ENCODE results near the gene SHISAL2A. TPM values are rescaled to one million over a fixed set of nuclear protein-coding genes. Genes with fewer than 3 reads are reported as not detected.
A peak's percentile ranks its signal among the peaks of the same experiment; 100 is the strongest.

SHISAL2A gene
- polyA plus RNA-seq (ENCODE audit: low read depth in 6 of 6): 10 to 100 TPM in 5 of 6 donors, 1 to 10 TPM in 1; 7.4 to 19.6 (median 15.7) TPM

- ATAC-seq (ENCODE audit: low read depth in 2 of 2): peak; percentile 20 to 32
- Mint-ChIP-seq H3K27ac (peak within 1 kb of the TSS; percentile 96 to 99 (median 98)), H3K4me3 (peak within 1 kb of the TSS; percentile 88 to 100 (median 95)), H3K4me1 (peaks cover 58 to 82% (median 65%) of the 10 kb centered on the region in 3 donors), H3K9me3 (no peaks in the 10 kb centered on the region), H3K36me3 (peaks cover 0 to 6% of the 10 kb centered on the region in 2 donors), H3K27me3 (no peaks in the 10 kb centered on the region)
- peak; percentile 79 for DNase-seq
Observed at GRCh38 chr1:52632732-52633290, at the start of gene SHISAL2A. SHISAL2A (plus strand) TSS chr1:52633168; CDS start chr1:52633494, 326 bp downstream.

- ATAC-seq (ENCODE audit: low read depth in 2 of 2) (no peak), DNase-seq (no peak)
- no peak overlapping the region for H3K4me3 Mint-ChIP-seq
- H3K36me3 Mint-ChIP-seq: no peaks in the 10 kb centered on the region
- no peaks in the 10 kb centered on the region for H3K27me3 Mint-ChIP-seq
- H3K4me1 Mint-ChIP-seq: peaks cover 11 to 29% (median 14%) of the 10 kb centered on the region in 3 donors
- no peak overlapping the region for H3K27ac Mint-ChIP-seq
- H3K9me3 Mint-ChIP-seq: no peaks in the 10 kb centered on the region
Observed at GRCh38 chr1:52585474-52585873, 47.5 kb upstream of the SHISAL2A start.

- H3K36me3 Mint-ChIP-seq: no peaks in the 10 kb centered on the region
- H3K27me3 Mint-ChIP-seq: no peaks in the 10 kb centered on the region
- no peak overlapping the region for H3K27ac Mint-ChIP-seq
- no peak overlapping the region for H3K4me3 Mint-ChIP-seq
- no peak for DNase-seq
- no peaks in the 10 kb centered on the region for H3K9me3 Mint-ChIP-seq
- ATAC-seq (ENCODE audit: low read depth in 2 of 2): no peak
- H3K4me1 Mint-ChIP-seq: peaks cover 19 to 37% (median 21%) of the 10 kb centered on the region in 3 donors
Observed at GRCh38 chr1:52588027-52588426, 44.9 kb upstream of the SHISAL2A start.

GRCh38 chr1:52588535-52588934 lies 44.4 kb upstream of the SHISAL2A start:
- H3K27ac Mint-ChIP-seq: no peak overlapping the region
- H3K4me3 Mint-ChIP-seq: no peak overlapping the region
- DNase-seq (no peak), ATAC-seq (ENCODE audit: low read depth in 2 of 2) (peak; percentile 40 to 43)
- no peaks in the 10 kb centered on the region for H3K27me3 Mint-ChIP-seq
- no peaks in the 10 kb centered on the region for H3K9me3 Mint-ChIP-seq
- peaks cover 24 to 41% (median 25%) of the 10 kb centered on the region in 3 donors for H3K4me1 Mint-ChIP-seq
- H3K36me3 Mint-ChIP-seq: no peaks in the 10 kb centered on the region

GRCh38 chr1:52590266-52590665 lies 42.7 kb upstream of the SHISAL2A start:
- peak overlapping the region in 2 of 6 donors; percentile 41 to 56 for H3K27ac Mint-ChIP-seq
- H3K9me3 Mint-ChIP-seq: no peaks in the 10 kb centered on the region

GRCh38 chr1:52592637-52593323 lies 40.2 kb upstream of the SHISAL2A start:
- H3K27ac Mint-ChIP-seq: peak overlapping the region in 5 of 6 donors; percentile 52 to 87 (median 68)
- DNase-seq: peak; percentile 29

More at GRCh38 chr1:52590266-52590665, 42.7 kb upstream of the SHISAL2A start:
- Mint-ChIP-seq H3K4me1 (peaks cover 22 to 52% (median 29%) of the 10 kb centered on the region in 3 donors), H3K4me3 (peak overlapping the region in 1 of 8 donors; percentile 12), H3K27me3 (no peaks in the 10 kb centered on the region), H3K36me3 (no peaks in the 10 kb centered on the region)
- no peak for DNase-seq
- ATAC-seq (ENCODE audit: low read depth in 2 of 2): no peak

GRCh38 chr1:52593495-52593894 lies 39.5 kb upstream of the SHISAL2A start:
- DNase-seq (no peak), ATAC-seq (ENCODE audit: low read depth in 2 of 2) (no peak)
- Mint-ChIP-seq H3K27me3 (no peaks in the 10 kb centered on the region), H3K36me3 (no peaks in the 10 kb centered on the region), H3K27ac (peak overlapping the region in 1 of 6 donors; percentile 2), H3K4me1 (peaks cover 23 to 42% (median 30%) of the 10 kb centered on the region in 3 donors), H3K4me3 (no peak overlapping the region), H3K9me3 (no peaks in the 10 kb centered on the region)

More at GRCh38 chr1:52592637-52593323, 40.2 kb upstream of the SHISAL2A start:
- Mint-ChIP-seq H3K36me3 (no peaks in the 10 kb centered on the region), H3K9me3 (no peaks in the 10 kb centered on the region), H3K4me1 (peaks cover 26 to 48% (median 29%) of the 10 kb centered on the region in 3 donors), H3K27me3 (no peaks in the 10 kb centered on the region), H3K4me3 (peak overlapping the region in 7 of 8 donors; percentile 5 to 72 (median 39))
- peak; percentile 86 to 89 for ATAC-seq (ENCODE audit: low read depth in 2 of 2)

- H3K27ac Mint-ChIP-seq: peak overlapping the region in 3 of 6 donors; percentile 4 to 78 (median 67)
- H3K27me3 Mint-ChIP-seq: no peaks in the 10 kb centered on the region
- H3K4me3 Mint-ChIP-seq: no peak overlapping the region
- ATAC-seq (ENCODE audit: low read depth in 2 of 2): no peak
- H3K4me1 Mint-ChIP-seq: peaks cover 19 to 34% (median 24%) of the 10 kb centered on the region in 3 donors
- no peaks in the 10 kb centered on the region for H3K36me3 Mint-ChIP-seq
- no peak for DNase-seq
- H3K9me3 Mint-ChIP-seq: peaks cover 0 to 1% (median 0%) of the 10 kb centered on the region in 7 donors
Observed at GRCh38 chr1:52595061-52595460, 37.9 kb upstream of the SHISAL2A start.

- Mint-ChIP-seq H3K27me3 (no peaks in the 10 kb centered on the region), H3K4me1 (peaks cover 24 to 33% (median 26%) of the 10 kb centered on the region in 3 donors), H3K9me3 (peaks cover 0 to 1% (median 0%) of the 10 kb centered on the region in 7 donors), H3K4me3 (peak overlapping the region in 1 of 8 donors; percentile 67), H3K36me3 (no peaks in the 10 kb centered on the region), H3K27ac (peak overlapping the region in 1 of 6 donors; percentile 6)
- ATAC-seq (ENCODE audit: low read depth in 2 of 2) (no peak), DNase-seq (no peak)
Observed at GRCh38 chr1:52597912-52598311, 35.1 kb upstream of the SHISAL2A start.

GRCh38 chr1:52598729-52599128 lies 34.2 kb upstream of the SHISAL2A start:
- ATAC-seq (ENCODE audit: low read depth in 2 of 2) (no peak), DNase-seq (no peak)
- Mint-ChIP-seq H3K4me3 (peak overlapping the region in 1 of 8 donors; percentile 78), H3K36me3 (no peaks in the 10 kb centered on the region), H3K4me1 (peaks cover 26 to 33% (median 26%) of the 10 kb centered on the region in 3 donors), H3K27me3 (no peaks in the 10 kb centered on the region), H3K27ac (no peak overlapping the region), H3K9me3 (peaks cover 0 to 1% (median 0%) of the 10 kb centered on the region in 7 donors)

GRCh38 chr1:52599236-52599635 lies 33.7 kb upstream of the SHISAL2A start:
- Mint-ChIP-seq H3K27me3 (no peaks in the 10 kb centered on the region), H3K27ac (no peak overlapping the region), H3K4me3 (peak overlapping the region in 2 of 8 donors; percentile 68 to 78), H3K9me3 (peaks cover 0 to 1% (median 0%) of the 10 kb centered on the region in 7 donors), H3K4me1 (peaks cover 30 to 33% (median 31%) of the 10 kb centered on the region in 3 donors), H3K36me3 (no peaks in the 10 kb centered on the region)
- no peak for DNase-seq
- no peak for ATAC-seq (ENCODE audit: low read depth in 2 of 2)

GRCh38 chr1:52600533-52601179 lies 32.3 kb upstream of the SHISAL2A start:
- Mint-ChIP-seq H3K27me3 (no peaks in the 10 kb centered on the region), H3K9me3 (peaks cover 0 to 1% (median 0%) of the 10 kb centered on the region in 7 donors), H3K4me1 (peaks cover 35 to 44% (median 42%) of the 10 kb centered on the region in 3 donors), H3K27ac (peak overlapping the region in 1 of 6 donors; percentile 56), H3K36me3 (no peaks in the 10 kb centered on the region), H3K4me3 (peak overlapping the region in 7 of 8 donors; percentile 36 to 92 (median 78))
- ATAC-seq (ENCODE audit: low read depth in 2 of 2): no peak
- no peak for DNase-seq

- ATAC-seq (ENCODE audit: low read depth in 2 of 2) (no peak), DNase-seq (no peak)
- Mint-ChIP-seq H3K27ac (peak overlapping the region in 4 of 6 donors; percentile 73 to 95 (median 88)), H3K27me3 (no peaks in the 10 kb centered on the region), H3K36me3 (no peaks in the 10 kb centered on the region), H3K9me3 (peaks cover 0 to 1% (median 0%) of the 10 kb centered on the region in 7 donors), H3K4me3 (peak overlapping the region; percentile 72 to 93 (median 86)), H3K4me1 (peaks cover 43 to 53% (median 51%) of the 10 kb centered on the region in 3 donors)
Observed at GRCh38 chr1:52601519-52601918, 31.4 kb upstream of the SHISAL2A start.
